ENCODE data around the gene MTFP1. TPM values are rescaled to one million over a fixed set of nuclear protein-coding genes. Genes with fewer than 3 reads are reported as not detected.

The MTFP1 gene
- total RNA-seq, 4 donors from 2014 or later: 2.5 to 13.7 (median 3.5) TPM

- Histone ChIP-seq H3K27ac (no peak overlapping the region), H3K4me3 (no peak overlapping the region), H3K27me3 (no peaks in the 10 kb centered on the region), H3K4me1 (peaks cover 13% of the 10 kb centered on the region), H3K36me3 (no peaks in the 10 kb centered on the region), H3K9me3 (no peaks in the 10 kb centered on the region)
- 75% methylated on average over 8 of the region's 9 CpGs for WGBS
- TF ChIP-seq EP300 (IDR thresholded peaks at IDR 0.05) (no peak), POLR2A (IDR thresholded peaks at IDR 0.05) (no peak), POLR2AphosphoS5 (IDR thresholded peaks at IDR 0.05) (no peak)
- TF ChIP-seq, protein P1, sequence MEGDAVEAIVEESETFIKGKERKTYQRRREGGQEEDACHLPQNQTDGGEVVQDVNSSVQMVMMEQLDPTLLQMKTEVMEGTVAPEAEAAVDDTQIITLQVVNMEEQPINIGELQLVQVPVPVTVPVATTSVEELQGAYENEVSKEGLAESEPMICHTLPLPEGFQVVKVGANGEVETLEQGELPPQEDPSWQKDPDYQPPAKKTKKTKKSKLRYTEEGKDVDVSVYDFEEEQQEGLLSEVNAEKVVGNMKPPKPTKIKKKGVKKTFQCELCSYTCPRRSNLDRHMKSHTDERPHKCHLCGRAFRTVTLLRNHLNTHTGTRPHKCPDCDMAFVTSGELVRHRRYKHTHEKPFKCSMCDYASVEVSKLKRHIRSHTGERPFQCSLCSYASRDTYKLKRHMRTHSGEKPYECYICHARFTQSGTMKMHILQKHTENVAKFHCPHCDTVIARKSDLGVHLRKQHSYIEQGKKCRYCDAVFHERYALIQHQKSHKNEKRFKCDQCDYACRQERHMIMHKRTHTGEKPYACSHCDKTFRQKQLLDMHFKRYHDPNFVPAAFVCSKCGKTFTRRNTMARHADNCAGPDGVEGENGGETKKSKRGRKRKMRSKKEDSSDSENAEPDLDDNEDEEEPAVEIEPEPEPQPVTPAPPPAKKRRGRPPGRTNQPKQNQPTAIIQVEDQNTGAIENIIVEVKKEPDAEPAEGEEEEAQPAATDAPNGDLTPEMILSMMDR (IDR thresholded peaks at IDR 0.05): no peak
- no peak for DNase-seq (ENCODE audit: low spot score in 2 of 2)
These were observed 32.8 kb upstream of the MTFP1 start for GRCh38 chr22:30392661-30393321.

- Histone ChIP-seq H3K27me3 (no peaks in the 10 kb centered on the region), H3K9me3 (no peaks in the 10 kb centered on the region), H3K36me3 (no peaks in the 10 kb centered on the region), H3K4me1 (peaks cover 18% of the 10 kb centered on the region), H3K4me3 (no peak overlapping the region), H3K27ac (no peak overlapping the region)
- TF ChIP-seq, protein P1 (IDR thresholded peaks at IDR 0.05): no peak
- TF ChIP-seq POLR2A (IDR thresholded peaks at IDR 0.05): no peak
- TF ChIP-seq EP300 (IDR thresholded peaks at IDR 0.05): no peak
- no peak for TF ChIP-seq POLR2AphosphoS5 (IDR thresholded peaks at IDR 0.05)
- WGBS: 87% methylated on average over 4 of the region's 7 CpGs
- no peak for DNase-seq (ENCODE audit: low spot score in 2 of 2)
These were observed 32.3 kb upstream of the MTFP1 start for GRCh38 chr22:30393322-30393680.

DNA sequence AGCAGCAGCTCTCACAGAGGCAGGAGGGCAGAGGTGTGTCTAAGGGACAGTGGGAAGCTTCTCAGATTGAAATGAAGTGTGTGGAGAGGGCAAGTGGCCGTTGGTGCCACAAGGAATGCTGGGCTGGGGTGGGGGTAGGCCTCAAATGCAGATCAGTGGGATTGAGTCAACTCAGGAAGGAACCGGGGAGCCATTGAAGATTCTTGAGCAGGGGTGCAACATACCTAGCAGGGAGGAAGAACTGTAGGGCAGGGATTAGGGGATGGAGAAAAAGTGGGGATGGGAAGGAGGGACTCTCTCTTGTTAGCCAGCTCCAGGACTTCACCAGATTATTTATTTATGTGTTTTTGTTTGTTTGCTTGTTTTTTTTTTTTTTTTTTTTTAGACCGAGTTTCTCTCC, 31.7 kb upstream of the MTFP1 start:
- DNase-seq (ENCODE audit: low spot score in 2 of 2): no peak
- Histone ChIP-seq H3K9me3 (no peaks in the 10 kb centered on the region), H3K4me3 (no peak overlapping the region), H3K27me3 (no peaks in the 10 kb centered on the region), H3K36me3 (no peaks in the 10 kb centered on the region), H3K27ac (no peak overlapping the region), H3K4me1 (peaks cover 24% of the 10 kb centered on the region)
- 81% methylated on average over 3 of the region's 3 CpGs for WGBS
- no peak for TF ChIP-seq POLR2A (IDR thresholded peaks at IDR 0.05)
- TF ChIP-seq EP300 (IDR thresholded peaks at IDR 0.05): no peak
- no peak for TF ChIP-seq POLR2AphosphoS5 (IDR thresholded peaks at IDR 0.05)
- TF ChIP-seq, protein P1 (IDR thresholded peaks at IDR 0.05): no peak

GRCh38 chr22:30396871-30397655, 28.5 kb upstream of the MTFP1 start, which contains the start of gene SEC14L2:
SEC14L2 (plus strand) TSS chr22:30397018; CDS start chr22:30397117, 99 bp downstream.
- 0% methylated on average over 21 of the region's 56 CpGs for WGBS
- no peak for TF ChIP-seq EP300 (IDR thresholded peaks at IDR 0.05)
- TF ChIP-seq POLR2AphosphoS5 (IDR thresholded peaks at IDR 0.05): no peak
- TF ChIP-seq POLR2A (IDR thresholded peaks at IDR 0.05): no peak
- TF ChIP-seq, protein P1 (IDR thresholded peaks at IDR 0.05): no peak
- peak within 1 kb of the TSS; percentile 64 for H3K4me3 ChIP-seq
- no peaks in the 10 kb centered on the region for H3K27me3 ChIP-seq
- H3K4me1 ChIP-seq: peaks cover 38% of the 10 kb centered on the region
- H3K27ac ChIP-seq: peak within 1 kb of the TSS; percentile 71
- peak; percentile 81 to 89 for DNase-seq (ENCODE audit: low spot score in 2 of 2)
- H3K36me3 ChIP-seq: no peaks in the 10 kb centered on the region
- no peaks in the 10 kb centered on the region for H3K9me3 ChIP-seq

Measured in suprapubic skin (tissue), 4 donors.